Adrenal gland (tissue), 5 donors: ENCODE measurements around the gene SDK1.

Source experiments
- POLR2A ChIP-seq, 2 donors: fragments of 450-650 bp; IDR thresholded peaks; one replicate each; pipeline ENCODE4 v1.6.1; 2017; ENCODE audit warnings: antibody characterized with exemption in 2 of 2, mild to moderate bottlenecking in 2 of 2, moderate library complexity in 1 of 2
- TF ChIP-seq, protein P1 (sequence below), 6 experiments: fragments of 450-650 bp in 4 of 6; fragments of 200-600 bp in 2 of 6; sonication (generic) in 1 of 6; IDR thresholded peaks; 1 replicate in 5 of 6; 2 replicates in 1 of 6; pipeline versions ENCODE4 v1.5.1 to v1.8.0; 2016 to 2021; ENCODE audit warnings: antibody characterized with exemption in 6 of 6, mild to moderate bottlenecking in 2 of 6, moderate library complexity in 1 of 6
- donor health status: DM: no; HTN: no; CAD: no.

DNA sequence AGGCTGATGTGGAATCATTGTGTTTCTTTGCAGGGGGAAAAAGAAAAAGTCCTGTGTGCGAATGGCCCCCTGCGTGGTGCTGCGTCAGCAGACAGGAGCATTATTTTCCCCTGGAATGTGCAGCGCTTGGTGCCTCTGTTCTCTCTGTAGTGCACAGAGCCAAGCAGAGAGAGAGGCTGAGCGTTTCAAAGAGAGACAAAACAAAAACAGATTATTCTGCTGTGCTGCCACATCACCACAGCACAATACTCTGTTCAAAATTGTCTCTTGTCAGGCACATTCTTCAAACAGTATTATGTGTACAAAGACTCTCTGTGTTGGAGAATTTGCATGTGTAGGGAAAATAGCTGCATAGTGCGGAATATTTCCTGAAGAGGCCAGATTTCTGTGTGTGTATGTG, 609.0 kb downstream of the SDK1 start:
- TF ChIP-seq POLR2A (IDR thresholded peaks at IDR 0.05), result no peak
- TF ChIP-seq, protein P1, sequence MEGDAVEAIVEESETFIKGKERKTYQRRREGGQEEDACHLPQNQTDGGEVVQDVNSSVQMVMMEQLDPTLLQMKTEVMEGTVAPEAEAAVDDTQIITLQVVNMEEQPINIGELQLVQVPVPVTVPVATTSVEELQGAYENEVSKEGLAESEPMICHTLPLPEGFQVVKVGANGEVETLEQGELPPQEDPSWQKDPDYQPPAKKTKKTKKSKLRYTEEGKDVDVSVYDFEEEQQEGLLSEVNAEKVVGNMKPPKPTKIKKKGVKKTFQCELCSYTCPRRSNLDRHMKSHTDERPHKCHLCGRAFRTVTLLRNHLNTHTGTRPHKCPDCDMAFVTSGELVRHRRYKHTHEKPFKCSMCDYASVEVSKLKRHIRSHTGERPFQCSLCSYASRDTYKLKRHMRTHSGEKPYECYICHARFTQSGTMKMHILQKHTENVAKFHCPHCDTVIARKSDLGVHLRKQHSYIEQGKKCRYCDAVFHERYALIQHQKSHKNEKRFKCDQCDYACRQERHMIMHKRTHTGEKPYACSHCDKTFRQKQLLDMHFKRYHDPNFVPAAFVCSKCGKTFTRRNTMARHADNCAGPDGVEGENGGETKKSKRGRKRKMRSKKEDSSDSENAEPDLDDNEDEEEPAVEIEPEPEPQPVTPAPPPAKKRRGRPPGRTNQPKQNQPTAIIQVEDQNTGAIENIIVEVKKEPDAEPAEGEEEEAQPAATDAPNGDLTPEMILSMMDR (IDR thresholded peaks at IDR 0.05), result no peak
